ENCODE data around the gene FBXL7. TPM values are rescaled to one million over a fixed set of nuclear protein-coding genes. Genes with fewer than 3 reads are reported as not detected.

Gene FBXL7
- total RNA-seq, 4 donors from 2014 or later = 6.5 to 37.0 (median 19.7) TPM

GRCh38 chr5:15821506-15821905 lies 321.5 kb downstream of the FBXL7 start:
- Histone ChIP-seq H3K9me3 (no peaks in the 10 kb centered on the region), H3K27me3 (no peaks in the 10 kb centered on the region), H3K4me3 (no peak overlapping the region), H3K4me1 (no peaks in the 10 kb centered on the region), H3K36me3 (no peaks in the 10 kb centered on the region), H3K27ac (no peak overlapping the region)
- intact Hi-C loops (cut with DNase I; ENCODE audit: low total_unique reads) = no loop called here
- TF ChIP-seq POLR2A (IDR thresholded peaks at IDR 0.05) (no peak), CTCF (IDR thresholded peaks at IDR 0.05) (no peak)
- no peak for DNase-seq

- no peaks in the 10 kb centered on the region for H3K9me3 ChIP-seq
- no peak overlapping the region for H3K4me3 ChIP-seq
- no peaks in the 10 kb centered on the region for H3K27me3 ChIP-seq
- H3K27ac ChIP-seq = no peak overlapping the region
- DNase-seq = no peak
- TF ChIP-seq CTCF (IDR thresholded peaks at IDR 0.05) (no peak), POLR2A (IDR thresholded peaks at IDR 0.05) (no peak)
- intact Hi-C loops (cut with DNase I; ENCODE audit: low total_unique reads) = no loop called here
- H3K4me1 ChIP-seq = no peaks in the 10 kb centered on the region
- no peaks in the 10 kb centered on the region for H3K36me3 ChIP-seq
Observed at GRCh38 chr5:15823398-15823797, 323.4 kb downstream of the FBXL7 start.

GRCh38 chr5:15827741-15828140 lies 327.8 kb downstream of the FBXL7 start:
- no peak for TF ChIP-seq CTCF (IDR thresholded peaks at IDR 0.05)
- no peak for TF ChIP-seq POLR2A (IDR thresholded peaks at IDR 0.05)

GRCh38 chr5:15831408-15831807 lies 331.4 kb downstream of the FBXL7 start:
- no peaks in the 10 kb centered on the region for H3K36me3 ChIP-seq
- no peak overlapping the region for H3K27ac ChIP-seq
- intact Hi-C loops (cut with DNase I; ENCODE audit: low total_unique reads) = no loop called here
- no peak overlapping the region for H3K4me3 ChIP-seq
- no peaks in the 10 kb centered on the region for H3K4me1 ChIP-seq
- H3K27me3 ChIP-seq = no peaks in the 10 kb centered on the region
- DNase-seq = no peak
- H3K9me3 ChIP-seq = no peaks in the 10 kb centered on the region
- TF ChIP-seq POLR2A (IDR thresholded peaks at IDR 0.05) (no peak), CTCF (IDR thresholded peaks at IDR 0.05) (no peak)

More at GRCh38 chr5:15827741-15828140, 327.8 kb downstream of the FBXL7 start:
- Histone ChIP-seq H3K4me1 (no peaks in the 10 kb centered on the region), H3K27ac (no peak overlapping the region), H3K9me3 (no peaks in the 10 kb centered on the region), H3K36me3 (no peaks in the 10 kb centered on the region), H3K4me3 (no peak overlapping the region), H3K27me3 (no peaks in the 10 kb centered on the region)
- intact Hi-C loops (cut with DNase I; ENCODE audit: low total_unique reads) = no loop called here
- no peak for DNase-seq

GRCh38 chr5:15833365-15833764 lies 333.4 kb downstream of the FBXL7 start:
- no peaks in the 10 kb centered on the region for H3K9me3 ChIP-seq
- no peak for DNase-seq
- intact Hi-C loops (cut with DNase I; ENCODE audit: low total_unique reads) = no loop called here
- no peak for TF ChIP-seq POLR2A (IDR thresholded peaks at IDR 0.05)
- TF ChIP-seq CTCF (IDR thresholded peaks at IDR 0.05) = no peak
- H3K4me1 ChIP-seq = no peaks in the 10 kb centered on the region
- H3K4me3 ChIP-seq = no peak overlapping the region
- no peak overlapping the region for H3K27ac ChIP-seq
- H3K36me3 ChIP-seq = no peaks in the 10 kb centered on the region
- no peaks in the 10 kb centered on the region for H3K27me3 ChIP-seq
